GM12873 (cell line): ENCODE measurements around the gene RUNX1.

Source experiments
- TF ChIP-seq, protein P1 (sequence below): IDR thresholded peaks from 2 replicates; pipeline ENCODE4 v1.5.1; 2012; ENCODE audit warnings: low read depth, mild to moderate bottlenecking, moderate library complexity, low read length, control low read depth; ENCODE audit not compliant: insufficient read depth; ENCODE audit errors: missing control alignments

Gene RUNX1

DNA sequence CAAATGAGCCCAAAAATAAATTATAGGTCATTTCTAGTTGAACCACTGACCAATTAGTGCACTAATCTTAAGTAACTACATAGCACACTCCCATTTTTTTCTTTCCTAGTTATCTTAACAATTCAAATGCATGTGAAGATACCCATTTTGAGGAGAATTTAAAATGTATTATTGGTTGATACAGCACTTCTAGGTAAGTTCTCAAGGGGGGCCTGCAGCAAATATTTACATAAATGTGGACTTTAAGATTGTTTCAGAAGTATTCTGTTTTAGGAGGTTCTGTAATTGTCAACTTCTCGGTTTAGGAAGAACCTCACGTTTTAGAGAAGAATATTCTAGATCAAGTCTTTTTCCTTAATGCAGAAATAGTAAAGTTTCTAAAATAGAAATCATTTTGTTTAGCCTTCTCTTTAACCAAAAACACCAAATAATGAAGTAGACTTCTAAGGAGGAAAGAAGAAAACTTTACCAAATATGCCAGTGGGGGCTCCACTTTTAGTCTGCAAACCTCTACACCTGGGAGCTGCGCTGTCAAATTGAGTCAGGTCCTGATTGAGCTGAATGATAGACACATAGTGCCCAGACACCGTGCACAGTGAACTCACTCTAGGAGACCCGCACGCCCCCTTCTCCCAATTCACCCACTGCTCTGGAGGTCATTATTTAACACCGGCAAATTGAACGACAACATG lies 144.4 kb downstream of the RUNX1 start:
- TF ChIP-seq, protein P1, sequence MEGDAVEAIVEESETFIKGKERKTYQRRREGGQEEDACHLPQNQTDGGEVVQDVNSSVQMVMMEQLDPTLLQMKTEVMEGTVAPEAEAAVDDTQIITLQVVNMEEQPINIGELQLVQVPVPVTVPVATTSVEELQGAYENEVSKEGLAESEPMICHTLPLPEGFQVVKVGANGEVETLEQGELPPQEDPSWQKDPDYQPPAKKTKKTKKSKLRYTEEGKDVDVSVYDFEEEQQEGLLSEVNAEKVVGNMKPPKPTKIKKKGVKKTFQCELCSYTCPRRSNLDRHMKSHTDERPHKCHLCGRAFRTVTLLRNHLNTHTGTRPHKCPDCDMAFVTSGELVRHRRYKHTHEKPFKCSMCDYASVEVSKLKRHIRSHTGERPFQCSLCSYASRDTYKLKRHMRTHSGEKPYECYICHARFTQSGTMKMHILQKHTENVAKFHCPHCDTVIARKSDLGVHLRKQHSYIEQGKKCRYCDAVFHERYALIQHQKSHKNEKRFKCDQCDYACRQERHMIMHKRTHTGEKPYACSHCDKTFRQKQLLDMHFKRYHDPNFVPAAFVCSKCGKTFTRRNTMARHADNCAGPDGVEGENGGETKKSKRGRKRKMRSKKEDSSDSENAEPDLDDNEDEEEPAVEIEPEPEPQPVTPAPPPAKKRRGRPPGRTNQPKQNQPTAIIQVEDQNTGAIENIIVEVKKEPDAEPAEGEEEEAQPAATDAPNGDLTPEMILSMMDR = no peak

DNA sequence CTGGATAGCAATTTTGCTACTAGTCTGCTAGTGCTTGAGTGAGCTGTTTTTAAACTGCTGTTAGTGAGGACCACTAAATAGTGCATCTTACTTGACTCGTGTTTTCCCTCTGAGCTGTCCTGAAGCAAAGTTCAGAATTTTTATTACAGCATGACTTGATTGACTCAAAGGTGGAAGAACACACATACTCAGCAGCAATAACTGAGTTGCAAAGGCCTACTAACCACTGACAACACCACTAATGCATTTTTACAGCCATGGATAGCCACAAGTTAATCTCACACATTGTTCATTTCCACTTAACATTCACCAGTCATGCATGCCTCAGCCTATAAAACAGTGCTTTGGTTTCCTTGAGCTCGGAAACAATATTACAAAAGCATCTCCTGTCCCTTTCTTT lies 148.7 kb downstream of the RUNX1 start:
- TF ChIP-seq, protein P1 = no peak

DNA sequence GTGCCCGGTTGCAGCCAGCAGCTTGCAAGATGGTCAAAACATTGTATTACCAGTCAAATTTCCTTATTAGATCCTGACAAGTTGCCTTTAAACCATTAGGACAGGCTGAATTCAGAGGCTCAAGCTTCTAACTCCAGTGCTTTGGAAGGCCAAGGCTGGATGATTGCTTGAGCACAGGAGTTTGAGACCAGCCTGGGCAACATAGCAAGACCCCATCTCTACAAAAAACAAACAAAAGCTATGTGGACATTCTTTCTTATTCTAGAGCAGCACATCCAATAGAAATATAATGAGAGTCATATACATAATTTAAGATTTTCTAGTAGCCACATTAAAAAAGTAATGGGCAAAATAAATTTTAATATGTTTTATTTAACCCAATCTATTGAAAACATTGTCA lies 149.3 kb downstream of the RUNX1 start:
- TF ChIP-seq, protein P1 = no peak

DNA sequence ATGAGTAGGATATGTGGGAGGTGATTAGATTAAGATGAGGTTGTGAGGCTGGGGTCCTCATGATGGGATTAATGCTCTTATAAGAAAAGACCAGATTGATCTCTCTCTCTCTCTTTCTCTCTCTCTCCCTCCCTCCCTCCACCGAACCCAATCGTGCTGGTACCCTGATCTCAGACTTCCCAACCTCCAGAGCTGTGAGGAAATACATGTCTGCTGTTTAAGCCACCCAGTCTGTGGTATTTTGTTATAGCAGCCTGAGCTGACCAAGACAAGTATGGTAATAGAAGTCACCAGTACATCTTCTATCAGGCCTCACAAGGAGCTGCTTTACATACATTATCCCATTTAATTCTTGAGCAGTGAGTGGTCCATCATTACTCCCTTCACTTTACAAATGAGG lies 149.8 kb downstream of the RUNX1 start:
- TF ChIP-seq, protein P1 = no peak

DNA sequence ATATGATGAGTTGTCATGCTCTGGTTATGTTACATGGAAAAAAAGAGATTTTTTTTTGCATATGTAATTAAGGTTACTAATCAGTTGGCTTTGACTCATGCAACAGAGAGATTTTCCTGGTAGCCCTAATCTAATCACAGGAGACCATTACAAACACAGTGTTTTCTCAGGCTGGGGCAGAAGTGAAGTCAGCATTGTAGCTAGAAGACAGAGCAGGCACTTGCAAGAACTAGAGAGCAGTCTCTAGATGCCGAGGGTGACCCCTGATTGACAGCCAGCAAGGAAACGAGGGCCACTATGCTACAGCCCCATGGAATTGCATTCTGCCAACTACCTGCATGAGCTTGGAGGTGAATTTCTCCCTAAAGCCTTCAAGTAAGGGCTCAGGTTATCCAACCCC lies 151.3 kb downstream of the RUNX1 start:
- TF ChIP-seq, protein P1 = no peak

DNA sequence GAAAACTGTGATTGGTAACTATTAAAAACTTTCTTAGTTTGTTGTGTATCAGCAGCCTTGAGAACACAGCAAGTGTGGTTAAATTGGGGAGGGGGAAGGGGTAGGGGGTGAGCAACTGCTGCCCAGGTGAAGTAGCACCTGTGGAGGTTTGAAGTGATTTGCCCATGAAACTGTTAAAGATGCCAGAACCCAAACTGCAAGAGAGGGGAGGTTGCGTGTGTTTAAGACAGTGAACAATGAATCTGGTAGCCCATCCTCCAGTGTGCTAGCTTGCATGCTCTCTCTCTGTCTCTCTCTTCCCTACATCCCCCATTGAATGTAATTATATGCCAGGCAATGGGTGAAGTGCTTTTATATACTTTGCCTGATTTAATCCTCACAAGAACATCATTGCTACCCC lies 154.7 kb downstream of the RUNX1 start:
- TF ChIP-seq, protein P1 = no peak

DNA sequence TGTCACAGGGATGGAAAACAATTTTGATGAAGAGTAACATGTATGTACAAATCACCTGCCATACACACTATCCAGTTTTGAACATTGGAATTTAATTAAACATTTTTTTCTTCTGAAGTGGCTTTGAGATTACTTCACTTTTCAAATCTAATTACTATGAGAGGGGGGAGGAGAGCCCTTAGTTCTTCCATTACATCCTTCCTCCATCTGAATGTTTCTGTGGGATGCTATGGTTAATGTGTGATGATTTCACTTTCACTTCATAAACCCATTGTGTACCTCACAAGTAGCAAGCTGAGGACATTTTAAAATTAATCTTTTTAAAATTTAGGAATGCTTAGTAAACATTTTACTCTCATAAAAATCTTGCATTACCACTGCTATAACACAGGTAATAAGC lies 156.9 kb downstream of the RUNX1 start:
- TF ChIP-seq, protein P1 = no peak
